GM12865 (cell line): ENCODE results near the gene OR5K2.

Source experiments
- DNase-seq: peaks from one replicate; pipeline ENCODE4 v3.0.0; 2010; ENCODE audit warnings: low read depth
- H3K4me3 ChIP-seq: 2 replicates; pipeline ENCODE4 v1.5.1; 2011; ENCODE audit warnings: mild to moderate bottlenecking, low read depth, low read length, control low read depth
- TF ChIP-seq, protein P1 (sequence below): IDR thresholded peaks from 2 replicates; pipeline ENCODE4 v1.5.1; 2011; ENCODE audit warnings: low read length, control low read depth, low read depth, inconsistent platforms; ENCODE audit not compliant: insufficient read depth; ENCODE audit errors: missing control alignments

The OR5K2 gene

DNA sequence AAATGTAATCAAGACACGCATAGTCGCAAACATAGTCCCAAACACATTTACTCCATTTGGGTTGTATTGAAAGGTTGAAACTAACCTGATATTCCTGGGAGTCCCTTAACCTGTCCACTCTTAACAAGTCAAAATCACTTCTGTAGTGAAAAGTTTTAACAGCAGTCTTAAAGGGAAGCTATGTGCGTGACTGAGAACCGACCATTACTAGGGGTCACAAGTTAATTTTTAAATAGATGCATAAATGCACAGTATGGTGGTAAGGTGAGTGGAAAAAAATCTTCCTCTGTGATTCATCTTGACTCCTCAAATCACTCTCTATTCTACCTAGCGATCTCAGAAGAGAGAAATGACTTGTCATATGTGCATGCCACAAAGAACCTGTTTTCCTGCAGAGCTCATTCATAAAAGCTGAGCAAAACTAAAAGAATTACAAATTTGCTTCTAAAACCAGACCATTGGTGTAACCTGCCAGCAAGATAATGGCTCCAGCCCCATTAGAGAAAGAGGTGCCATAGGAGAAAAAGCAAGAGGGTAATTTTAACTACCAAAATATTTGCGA is 39.1 kb downstream of the OR5K2 start:
- peak; percentile 96 for DNase-seq
- TF ChIP-seq, protein P1, sequence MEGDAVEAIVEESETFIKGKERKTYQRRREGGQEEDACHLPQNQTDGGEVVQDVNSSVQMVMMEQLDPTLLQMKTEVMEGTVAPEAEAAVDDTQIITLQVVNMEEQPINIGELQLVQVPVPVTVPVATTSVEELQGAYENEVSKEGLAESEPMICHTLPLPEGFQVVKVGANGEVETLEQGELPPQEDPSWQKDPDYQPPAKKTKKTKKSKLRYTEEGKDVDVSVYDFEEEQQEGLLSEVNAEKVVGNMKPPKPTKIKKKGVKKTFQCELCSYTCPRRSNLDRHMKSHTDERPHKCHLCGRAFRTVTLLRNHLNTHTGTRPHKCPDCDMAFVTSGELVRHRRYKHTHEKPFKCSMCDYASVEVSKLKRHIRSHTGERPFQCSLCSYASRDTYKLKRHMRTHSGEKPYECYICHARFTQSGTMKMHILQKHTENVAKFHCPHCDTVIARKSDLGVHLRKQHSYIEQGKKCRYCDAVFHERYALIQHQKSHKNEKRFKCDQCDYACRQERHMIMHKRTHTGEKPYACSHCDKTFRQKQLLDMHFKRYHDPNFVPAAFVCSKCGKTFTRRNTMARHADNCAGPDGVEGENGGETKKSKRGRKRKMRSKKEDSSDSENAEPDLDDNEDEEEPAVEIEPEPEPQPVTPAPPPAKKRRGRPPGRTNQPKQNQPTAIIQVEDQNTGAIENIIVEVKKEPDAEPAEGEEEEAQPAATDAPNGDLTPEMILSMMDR, result no peak
- H3K4me3 ChIP-seq, result peak overlapping the region; percentile 72

DNA sequence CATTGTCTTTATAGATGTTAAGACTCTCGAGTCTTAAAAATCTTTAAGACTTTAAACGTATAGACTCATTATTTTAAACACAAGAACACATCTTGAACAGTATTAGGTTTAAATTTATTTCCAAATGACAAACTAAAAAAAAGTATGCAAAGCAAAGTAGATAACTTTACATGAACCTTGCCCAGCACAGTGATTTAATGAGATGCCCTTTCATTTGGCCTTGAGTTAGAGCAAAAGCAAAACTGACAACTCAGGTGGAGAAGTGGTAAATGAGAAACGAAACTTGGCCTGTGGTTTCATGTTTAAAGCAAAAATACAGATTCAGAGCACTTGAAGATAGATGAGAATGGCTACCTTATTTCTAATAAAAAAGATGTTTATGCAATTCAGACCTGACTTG is 42.9 kb downstream of the OR5K2 start:
- peak; percentile 94 for DNase-seq
- TF ChIP-seq, protein P1, result no peak
- peak overlapping the region; percentile 44 for H3K4me3 ChIP-seq

DNA sequence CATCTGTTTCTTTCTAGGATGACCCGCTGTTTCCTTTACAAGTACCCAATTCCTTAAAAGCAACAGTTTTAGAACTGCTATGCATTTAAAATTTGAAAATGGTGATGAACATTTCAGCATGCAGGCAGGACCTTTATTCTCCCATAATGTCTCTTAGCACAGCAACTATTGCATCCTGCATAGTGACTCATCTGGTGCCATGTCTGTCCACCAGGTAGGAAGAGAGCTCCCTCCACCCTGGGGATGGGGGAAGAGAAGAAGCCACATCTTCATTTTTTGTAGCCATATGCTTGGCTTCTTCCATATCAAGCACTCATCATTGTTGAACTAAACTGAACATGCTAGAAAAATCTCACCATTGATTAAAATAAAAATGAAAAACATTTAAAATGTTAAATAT is 44.2 kb downstream of the OR5K2 start:
- TF ChIP-seq, protein P1, result no peak
- no peak overlapping the region for H3K4me3 ChIP-seq
- no peak for DNase-seq

DNA sequence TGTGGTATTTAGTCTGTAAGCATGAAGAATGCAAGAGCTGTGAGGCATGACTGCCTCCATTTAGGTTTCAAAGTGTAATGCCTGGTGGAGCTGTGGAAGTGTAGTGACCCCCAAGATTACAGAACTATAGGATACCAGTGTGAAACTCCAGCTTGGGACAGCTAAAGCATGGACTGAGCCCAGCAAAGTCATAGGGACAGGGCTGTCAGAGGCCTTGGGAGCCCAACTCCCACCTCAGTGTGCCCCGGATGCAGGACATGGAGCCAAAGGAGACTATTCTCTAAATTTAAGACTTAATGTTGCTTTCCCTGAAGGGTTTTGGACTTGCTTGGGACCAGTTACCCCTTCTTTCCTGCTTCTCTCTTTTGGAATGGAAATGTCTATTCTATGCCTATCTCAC is 45.1 kb downstream of the OR5K2 start:
- TF ChIP-seq, protein P1, result no peak
- DNase-seq, result no peak
- H3K4me3 ChIP-seq, result no peak overlapping the region

DNA sequence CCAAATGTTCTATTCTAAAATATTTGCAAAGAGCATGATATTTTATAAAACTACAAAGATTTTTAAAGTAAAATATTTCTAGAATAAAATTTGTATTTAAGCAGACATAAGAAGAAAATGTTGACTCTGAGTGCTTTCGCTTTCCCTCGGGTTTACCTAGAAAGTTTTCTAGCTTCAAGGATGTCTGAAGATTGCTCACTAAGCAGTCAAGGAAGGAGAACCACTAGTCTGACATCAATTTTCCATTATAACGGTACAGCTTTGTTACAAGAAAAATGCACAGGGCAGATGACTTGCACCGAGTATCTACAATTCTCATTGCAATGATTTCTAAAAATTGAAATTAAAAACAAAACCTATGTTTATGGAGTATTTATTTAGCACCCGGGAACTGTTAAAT is 48.5 kb downstream of the OR5K2 start:
- peak; percentile 76 for DNase-seq
- H3K4me3 ChIP-seq, result peak overlapping the region; percentile 51
- TF ChIP-seq, protein P1, result no peak
